Cardiac muscle cell (in vitro differentiated cells and primary cell): ENCODE data around the gene PIK3R1. TPM values are rescaled to one million over a fixed set of nuclear protein-coding genes. Genes with fewer than 3 reads are reported as not detected.

Source experiments
- DNase-seq, 2 donors: peaks; one replicate each; pipeline versions ENCODE4 v3.0.0 to v3.0.0-alpha.2; 2010 to 2017; ENCODE audit warnings: low read depth in 1 of 2, low spot score in 1 of 2
- H3K27ac ChIP-seq: fragments of 200-600 bp; sonication (generic); 2 replicates; pipeline ENCODE4 v1.5.1; 2016
- H3K27me3 ChIP-seq: fragments of 200-600 bp; sonication (generic); 2 replicates; pipeline ENCODE4 v1.6.0; 2016; ENCODE audit warnings: control low read depth
- H3K36me3 ChIP-seq: fragments of 200-600 bp; sonication (generic); 2 replicates; pipeline ENCODE4 v1.5.1; 2016; ENCODE audit warnings: control low read depth
- H3K4me1 ChIP-seq: fragments of 200-600 bp; sonication (generic); 2 replicates; pipeline ENCODE4 v1.8.1; 2017; ENCODE audit warnings: low read depth, mild to moderate bottlenecking, mixed run types
- H3K4me3 ChIP-seq: fragments of 200-600 bp; sonication (generic); 2 replicates; pipeline ENCODE4 v1.5.1; 2016; ENCODE audit warnings: mild to moderate bottlenecking
- H3K9me3 ChIP-seq: fragments of 200-600 bp; sonication (generic); 2 replicates; pipeline ENCODE4 v1.5.1; 2017; ENCODE audit warnings: low read depth, mild to moderate bottlenecking, control low read depth
- polyA plus RNA-seq: library from polyadenylated mRNA; unstranded; fragments of >200 nt; fragmentation: Nextera tagmentation; extraction: Ambion mirVana; gene quantifications from 2 replicates; pipeline ENCODE4 v1.2.1, GENCODE V29; 2016
- total RNA-seq: library from RNA; depleted of rRNA; stranded (reverse); fragments of >200 nt; gene quantifications from 2 replicates; pipeline ENCODE4 v1.2.3, GENCODE V29; 2016
- TF ChIP-seq, protein P1 (sequence below): IDR thresholded peaks from 2 replicates; pipeline ENCODE4 v1.5.1; 2012; ENCODE audit warnings: low read depth, mild to moderate bottlenecking, low read length

Gene PIK3R1
- total and polyA plus RNA-seq, 2 experiments from 2014 or later: 15.1 to 17.5 TPM

DNA sequence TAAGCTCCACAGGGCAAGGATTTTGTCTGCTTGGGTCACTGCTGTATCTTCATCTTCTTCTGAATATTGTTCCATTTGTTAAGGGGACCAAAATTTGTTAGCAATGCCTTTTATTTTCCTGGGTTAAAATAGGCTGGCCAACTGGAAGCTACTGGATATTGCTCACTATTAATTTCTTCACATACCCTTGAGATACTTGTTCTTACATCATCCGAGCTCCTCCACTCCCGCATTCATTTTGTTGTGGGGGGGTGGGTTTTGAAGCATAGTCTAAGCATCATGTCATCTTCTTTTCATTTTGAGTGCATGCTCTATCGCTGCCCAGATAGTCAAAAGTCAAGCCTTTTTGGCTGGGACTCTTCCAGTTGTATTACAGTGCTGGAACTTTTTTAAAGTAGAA lies 42.5 kb upstream of the PIK3R1 start:
- Histone ChIP-seq H3K4me1 (peaks cover 11% of the 10 kb centered on the region), H3K36me3 (no peaks in the 10 kb centered on the region), H3K9me3 (no peaks in the 10 kb centered on the region), H3K27ac (no peak overlapping the region), H3K27me3 (no peaks in the 10 kb centered on the region), H3K4me3 (no peak overlapping the region)
- peak in 1 of 2 donors; percentile 20 for DNase-seq
- TF ChIP-seq, protein P1, sequence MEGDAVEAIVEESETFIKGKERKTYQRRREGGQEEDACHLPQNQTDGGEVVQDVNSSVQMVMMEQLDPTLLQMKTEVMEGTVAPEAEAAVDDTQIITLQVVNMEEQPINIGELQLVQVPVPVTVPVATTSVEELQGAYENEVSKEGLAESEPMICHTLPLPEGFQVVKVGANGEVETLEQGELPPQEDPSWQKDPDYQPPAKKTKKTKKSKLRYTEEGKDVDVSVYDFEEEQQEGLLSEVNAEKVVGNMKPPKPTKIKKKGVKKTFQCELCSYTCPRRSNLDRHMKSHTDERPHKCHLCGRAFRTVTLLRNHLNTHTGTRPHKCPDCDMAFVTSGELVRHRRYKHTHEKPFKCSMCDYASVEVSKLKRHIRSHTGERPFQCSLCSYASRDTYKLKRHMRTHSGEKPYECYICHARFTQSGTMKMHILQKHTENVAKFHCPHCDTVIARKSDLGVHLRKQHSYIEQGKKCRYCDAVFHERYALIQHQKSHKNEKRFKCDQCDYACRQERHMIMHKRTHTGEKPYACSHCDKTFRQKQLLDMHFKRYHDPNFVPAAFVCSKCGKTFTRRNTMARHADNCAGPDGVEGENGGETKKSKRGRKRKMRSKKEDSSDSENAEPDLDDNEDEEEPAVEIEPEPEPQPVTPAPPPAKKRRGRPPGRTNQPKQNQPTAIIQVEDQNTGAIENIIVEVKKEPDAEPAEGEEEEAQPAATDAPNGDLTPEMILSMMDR: no peak

- no peak for DNase-seq
- H3K4me3 ChIP-seq: no peak overlapping the region
- no peaks in the 10 kb centered on the region for H3K9me3 ChIP-seq
- TF ChIP-seq, protein P1: no peak
- H3K27me3 ChIP-seq: no peaks in the 10 kb centered on the region
- no peaks in the 10 kb centered on the region for H3K4me1 ChIP-seq
- H3K27ac ChIP-seq: no peak overlapping the region
- no peaks in the 10 kb centered on the region for H3K36me3 ChIP-seq
Measured at GRCh38 chr5:68176253-68176652, 39.3 kb upstream of the PIK3R1 start.

DNA sequence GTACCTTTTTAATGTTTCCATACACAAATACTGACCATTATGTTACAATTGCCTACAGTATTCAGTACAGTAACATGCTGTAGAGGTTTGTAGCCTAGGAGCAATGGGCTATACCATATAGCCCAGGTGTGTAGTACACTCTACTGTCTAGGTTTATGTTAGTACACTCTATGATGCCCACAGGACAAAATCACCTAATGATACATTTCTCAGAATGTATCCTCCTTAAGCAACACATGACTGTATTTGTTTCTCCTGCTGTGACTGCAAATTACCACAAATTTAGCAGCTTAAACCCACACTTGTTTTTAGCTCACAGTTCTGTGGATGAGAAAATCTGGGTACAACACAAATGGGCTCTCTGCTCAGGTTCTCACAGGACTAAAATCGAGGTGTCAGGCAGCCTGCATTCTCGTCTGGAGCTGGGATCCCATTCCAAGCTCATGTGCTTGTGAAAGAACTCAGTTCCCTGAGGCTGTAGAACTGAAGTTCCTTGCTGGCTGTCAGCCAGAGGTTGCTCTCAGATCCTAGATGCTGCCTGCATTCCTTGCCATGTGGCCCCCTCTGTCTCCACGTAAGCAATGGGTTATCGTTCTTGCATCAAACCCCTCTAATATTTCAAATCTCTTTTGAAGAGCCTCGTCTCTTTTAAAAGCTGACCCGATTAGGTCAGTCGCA lies 38.6 kb upstream of the PIK3R1 start:
- Histone ChIP-seq H3K4me1 (no peaks in the 10 kb centered on the region), H3K27me3 (no peaks in the 10 kb centered on the region), H3K9me3 (no peaks in the 10 kb centered on the region), H3K4me3 (no peak overlapping the region), H3K36me3 (no peaks in the 10 kb centered on the region), H3K27ac (no peak overlapping the region)
- DNase-seq: peak in 1 of 2 donors; percentile 13
- TF ChIP-seq, protein P1: no peak

DNA sequence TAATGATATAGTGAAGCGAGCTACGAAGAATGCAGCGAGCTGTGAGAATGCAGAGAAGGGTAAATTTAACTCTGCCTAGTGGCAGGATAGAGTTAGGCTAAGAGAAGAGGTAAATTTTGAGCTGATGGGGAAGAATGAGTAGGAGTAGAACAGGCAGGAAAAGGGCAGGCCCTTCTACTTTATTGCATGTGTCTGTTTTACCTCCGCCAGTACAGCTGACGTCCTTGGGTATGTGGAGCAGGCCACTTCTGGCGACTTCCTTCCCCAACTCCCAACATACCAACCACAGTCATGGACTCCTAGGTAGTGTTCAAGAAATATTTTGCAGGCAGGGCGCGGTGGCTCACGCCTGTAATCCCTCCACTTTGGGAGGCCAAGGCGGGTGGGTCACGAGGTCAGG lies 37.9 kb upstream of the PIK3R1 start:
- Histone ChIP-seq H3K36me3 (no peaks in the 10 kb centered on the region), H3K9me3 (no peaks in the 10 kb centered on the region), H3K27me3 (no peaks in the 10 kb centered on the region), H3K27ac (no peak overlapping the region), H3K4me1 (no peaks in the 10 kb centered on the region), H3K4me3 (no peak overlapping the region)
- no peak for DNase-seq
- TF ChIP-seq, protein P1: no peak

DNA sequence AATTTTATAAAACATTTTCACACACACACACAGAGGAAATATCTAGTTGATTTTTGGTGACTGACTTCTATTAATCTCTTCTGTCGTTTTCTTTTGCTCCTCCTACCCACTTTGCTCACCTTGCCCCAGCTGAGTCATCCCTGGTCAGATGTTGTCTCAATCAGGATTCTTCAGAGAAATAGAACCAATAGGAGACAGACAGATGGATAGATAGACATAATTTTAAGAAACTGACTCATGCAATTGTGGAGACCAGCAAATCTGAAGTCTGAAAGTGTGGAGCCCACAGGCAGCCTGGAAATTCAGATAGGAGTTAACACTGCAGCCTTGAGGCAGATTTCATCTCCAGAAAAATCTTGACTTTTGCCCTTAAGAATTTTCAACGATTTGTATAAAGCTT lies 37.0 kb upstream of the PIK3R1 start:
- Histone ChIP-seq H3K4me3 (no peak overlapping the region), H3K27me3 (no peaks in the 10 kb centered on the region), H3K4me1 (no peaks in the 10 kb centered on the region), H3K9me3 (no peaks in the 10 kb centered on the region), H3K27ac (no peak overlapping the region), H3K36me3 (no peaks in the 10 kb centered on the region)
- TF ChIP-seq, protein P1: no peak
- DNase-seq: no peak
